GM12874 (cell line): ENCODE data around the gene OSBPL2.

Source experiments
- CTCF ChIP-seq: IDR thresholded peaks from 2 replicates; pipeline ENCODE4 v1.5.1; 2011; ENCODE audit warnings: low read depth, mild to moderate bottlenecking, control low read depth, low read length, moderate library complexity; ENCODE audit not compliant: insufficient read depth

Gene OSBPL2

DNA sequence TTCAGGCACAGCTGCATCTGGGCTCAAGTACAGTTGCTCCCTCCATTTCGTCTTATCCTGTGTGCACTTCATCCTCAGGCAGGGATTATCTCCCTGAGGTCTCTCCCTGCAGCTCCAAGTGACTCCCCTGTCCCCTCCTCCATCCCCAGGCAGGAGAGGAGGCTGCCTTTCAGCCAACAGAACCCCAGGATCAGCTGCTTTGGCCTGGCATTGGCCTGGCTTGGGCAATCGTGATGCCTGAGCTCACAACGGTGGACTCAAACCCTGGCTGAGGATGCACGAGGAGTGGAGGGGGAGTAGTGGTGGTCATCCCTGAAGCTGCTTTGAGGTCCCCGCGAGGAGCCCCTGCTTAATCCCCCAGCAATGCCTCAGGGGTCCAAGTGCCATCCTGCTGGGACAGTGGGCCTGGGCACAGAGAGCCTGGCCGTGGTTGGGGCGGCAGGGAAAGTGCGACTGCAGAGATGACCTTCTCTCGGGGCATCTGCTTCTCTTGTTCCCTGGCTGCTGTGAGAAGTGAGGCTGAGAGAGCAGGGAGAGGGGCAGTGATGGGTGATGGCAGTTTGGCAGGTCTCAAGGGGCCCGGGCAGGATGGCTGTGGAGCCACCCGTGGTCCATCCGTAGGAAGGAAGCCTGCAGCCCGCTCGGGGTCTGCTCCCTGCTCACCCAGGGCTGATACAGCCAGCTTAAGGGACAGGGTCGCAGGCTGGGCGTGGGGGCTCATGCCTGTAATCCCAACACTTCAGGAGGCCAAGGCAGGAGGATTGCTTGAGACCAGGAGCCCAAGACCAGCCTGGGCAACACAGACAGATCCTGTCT is 12.3 kb upstream of the OSBPL2 start:
- no peak for TF ChIP-seq CTCF

DNA sequence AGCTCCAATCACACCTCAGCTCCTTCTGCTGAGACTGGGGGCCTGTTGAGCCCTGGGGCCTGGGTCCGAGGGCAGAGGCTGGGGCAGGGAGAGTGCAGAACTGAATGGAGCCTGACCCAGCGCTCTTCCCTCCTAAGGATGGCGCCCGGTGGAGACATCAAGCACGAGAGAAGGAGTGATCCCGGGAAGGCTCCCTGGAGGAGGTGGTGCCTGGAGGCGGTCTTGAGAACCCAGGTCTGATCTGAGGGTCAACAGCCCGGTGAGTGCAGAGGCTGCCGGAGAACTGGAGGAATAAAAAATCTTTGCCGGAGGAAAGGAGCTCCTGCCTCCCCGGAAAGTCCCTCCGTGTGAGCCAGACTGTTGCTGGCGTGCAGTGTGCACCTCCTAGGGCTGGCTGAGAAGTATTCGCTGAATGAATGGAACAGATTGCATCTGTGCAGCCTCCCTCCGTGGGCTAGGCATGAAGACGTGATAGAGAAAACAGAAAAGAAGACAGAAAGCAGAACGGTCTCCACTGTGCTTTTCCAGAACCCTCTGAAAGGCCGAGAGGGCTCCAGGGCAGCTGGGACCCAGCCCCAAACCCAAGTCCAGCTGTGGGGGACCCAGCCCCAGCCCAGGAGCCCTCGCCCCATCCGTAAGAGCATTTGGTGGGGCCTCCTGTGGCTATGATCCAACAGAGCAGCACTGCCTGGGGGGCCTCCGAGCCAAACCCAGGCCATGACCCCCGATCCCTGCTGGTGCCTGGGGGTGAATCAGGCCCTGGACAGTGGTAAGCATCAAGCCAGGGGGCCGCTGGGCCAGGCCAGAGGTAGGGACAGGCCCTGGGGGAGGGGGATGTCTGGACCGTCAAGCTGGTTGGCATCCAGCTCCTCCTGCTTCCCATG is 11.4 kb upstream of the OSBPL2 start:
- TF ChIP-seq CTCF, result no peak

DNA sequence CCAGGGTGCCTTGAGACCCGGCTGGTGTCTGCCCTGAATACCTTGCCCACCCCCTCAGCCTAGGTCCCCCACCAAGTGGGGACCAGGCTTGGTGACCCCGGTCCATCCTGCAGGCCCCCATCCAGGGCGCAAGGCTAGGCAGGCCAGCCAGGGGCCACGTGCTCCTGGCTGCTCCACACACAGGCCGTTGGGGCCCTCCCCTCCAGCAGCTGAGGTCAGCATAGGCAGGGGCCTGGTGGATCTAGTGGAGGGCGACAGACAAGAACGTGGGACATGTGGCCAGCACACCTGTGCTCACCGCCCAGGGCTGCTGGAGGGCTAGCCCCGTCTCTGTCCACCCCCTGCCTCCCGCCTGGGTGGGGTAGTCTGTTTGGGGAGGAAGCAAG is 10.7 kb upstream of the OSBPL2 start:
- TF ChIP-seq CTCF, result no peak

GRCh38 chr20:62227977-62228958 is 10.1 kb upstream of the OSBPL2 start:
- no peak for TF ChIP-seq CTCF

- no peak for TF ChIP-seq CTCF
Measured at GRCh38 chr20:62228982-62229545, 9.3 kb upstream of the OSBPL2 start.

DNA sequence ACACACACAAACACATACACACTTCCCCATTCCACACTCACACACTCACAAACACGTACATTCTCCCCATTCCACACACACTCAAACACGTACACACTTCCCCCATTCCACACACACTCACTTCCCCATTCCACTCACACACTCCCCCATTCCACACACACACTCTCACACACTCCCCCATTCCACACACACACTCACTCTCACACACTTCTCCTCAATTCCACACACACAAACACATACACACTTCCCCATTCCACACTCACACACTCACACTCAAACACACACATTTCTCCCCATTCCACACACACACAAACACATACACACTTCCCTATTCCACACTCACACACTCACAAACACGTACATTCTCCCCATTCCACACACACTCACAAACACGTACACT is 8.7 kb upstream of the OSBPL2 start:
- TF ChIP-seq CTCF, result no peak
